Activated CD4-positive, alpha-beta memory T cell treated with anti-CD3 and anti-CD28 coated beads, Interleukin-2, amount 10 ng/mL, durations not matched to agents 7 days and 5 days (primary cell): ENCODE data around the gene WDR77. TPM values are rescaled to one million over a fixed set of nuclear protein-coding genes. Genes with fewer than 3 reads are reported as not detected.

Experiments used
- CTCF ChIA-PET: fragments of 350-600 bp; sonication (Branson Sonifier 250); formaldehyde crosslinking; loops from one replicate; lab custom pipeline; 2021; ENCODE audit warnings: antibody characterized with exemption, inconsistent platforms; lab: Charles Lee
- POLR2A ChIA-PET: fragments of 350-600 bp; sonication (Branson Sonifier 250); formaldehyde crosslinking; loops from one replicate; lab custom pipeline; 2021; ENCODE audit warnings: antibody characterized with exemption; lab: Charles Lee
- DNase-seq: peaks from one replicate; pipeline ENCODE4 v3.0.0-alpha.2; 2020
- H3K27ac Mint-ChIP-seq: one replicate; pipeline ENCODE4 v1.8.0; 2021; ENCODE audit warnings: mild to moderate bottlenecking, mixed read lengths
- H3K27me3 Mint-ChIP-seq: one replicate; pipeline ENCODE4 v1.8.0; 2021; ENCODE audit warnings: mixed read lengths
- H3K36me3 Mint-ChIP-seq: one replicate; pipeline ENCODE4 v1.8.0; 2021; ENCODE audit warnings: low read depth, mixed read lengths
- H3K4me1 Mint-ChIP-seq: one replicate; pipeline ENCODE4 v1.8.0; 2021; ENCODE audit warnings: mixed read lengths
- H3K4me3 Mint-ChIP-seq: one replicate; pipeline ENCODE4 v1.8.0; 2021; ENCODE audit warnings: mild to moderate bottlenecking, mixed read lengths
- H3K9me3 Mint-ChIP-seq: one replicate; pipeline ENCODE4 v1.8.0; 2021; ENCODE audit warnings: mixed read lengths
- total RNA-seq, 2 experiments: library from RNA; stranded (reverse); gene quantifications; one replicate each; pipeline ENCODE4 v1.2.3, GENCODE V29; 2021

The WDR77 gene
- total RNA-seq, 2 experiments from 2014 or later = 26.3 to 28.4 TPM

DNA sequence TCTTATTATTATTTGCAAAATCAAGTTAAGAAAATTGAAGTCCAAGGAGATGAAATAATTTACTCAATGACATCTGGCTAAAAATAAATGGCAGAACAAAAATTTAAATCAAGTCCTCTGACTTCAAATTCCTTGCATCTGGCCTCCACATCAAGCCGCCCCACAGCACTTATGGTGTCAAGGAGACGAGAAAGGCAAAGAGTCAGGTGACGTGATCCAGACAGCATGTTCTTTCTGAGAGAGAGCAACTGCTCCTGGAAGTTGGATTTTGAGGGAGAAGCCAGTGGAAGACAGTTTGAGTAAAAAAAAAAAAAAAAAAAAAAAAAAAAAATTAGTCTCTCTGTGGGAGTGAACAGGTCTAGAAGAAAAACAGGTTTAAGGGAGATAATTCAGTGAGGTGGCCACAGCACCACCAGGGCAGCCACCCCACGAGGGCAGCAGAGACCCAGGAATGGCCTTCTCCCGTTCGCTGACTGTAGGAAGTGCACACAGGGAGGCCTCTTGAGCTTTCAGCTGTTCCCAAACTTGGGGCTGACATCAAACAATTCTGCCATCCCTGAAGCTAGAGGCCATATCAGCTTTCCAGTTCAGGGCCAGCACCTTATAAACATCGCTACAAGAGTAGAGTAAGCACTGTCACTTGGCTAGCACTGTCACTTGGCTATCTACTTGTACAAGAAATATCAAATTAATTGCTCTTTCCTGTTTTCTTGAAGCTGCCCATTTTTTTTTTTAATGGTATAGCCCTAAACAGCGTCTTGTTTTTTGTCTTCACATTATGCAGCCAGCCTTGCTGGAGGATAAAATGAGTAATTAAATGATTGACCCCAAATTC, 32.5 kb upstream of the WDR77 start:
- Mint-ChIP-seq H3K27me3 (peaks cover 42% of the 10 kb centered on the region), H3K4me1 (peaks cover 23% of the 10 kb centered on the region), H3K4me3 (no peak overlapping the region), H3K9me3 (no peaks in the 10 kb centered on the region), H3K27ac (no peak overlapping the region), H3K36me3 (peaks cover 15% of the 10 kb centered on the region)
- POLR2A ChIA-PET = interaction anchor here (0.6 to 2.2 kb wide), 5 partner anchors 10 to 275 kb away, joined by 3 to 12 read pairs (median 3); no protein-coding TSS in a partner anchor
- DNase-seq = peak; percentile 69
- CTCF ChIA-PET = interaction anchor here (0.6 to 3.1 kb wide), 20 partner anchors 9 to 606 kb away, joined by 3 to 45 read pairs (median 4); partner anchors contain the start of gene ATP5PB

DNA sequence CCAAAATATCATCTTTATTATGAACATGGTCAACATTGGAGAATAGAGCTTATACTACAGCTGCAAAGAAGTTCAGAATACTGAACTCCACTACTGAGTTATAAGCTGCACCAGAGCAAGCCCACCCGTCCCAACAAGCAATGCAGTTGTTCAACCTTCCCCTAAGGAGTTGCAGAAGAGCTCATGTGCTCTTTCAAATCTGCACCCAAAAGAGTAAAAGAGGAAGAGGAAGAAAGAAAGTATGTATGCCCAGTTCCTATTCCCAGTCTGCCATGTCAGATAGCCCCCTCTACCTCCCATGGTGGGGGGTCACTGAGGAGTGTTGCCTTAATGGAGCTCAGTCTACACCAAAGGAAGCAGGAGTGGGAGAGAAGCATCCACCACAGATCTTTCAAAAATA, 31.6 kb upstream of the WDR77 start:
- DNase-seq = no peak
- H3K9me3 Mint-ChIP-seq = no peaks in the 10 kb centered on the region
- H3K4me3 Mint-ChIP-seq = no peak overlapping the region
- no peak overlapping the region for H3K27ac Mint-ChIP-seq
- H3K36me3 Mint-ChIP-seq = peaks cover 15% of the 10 kb centered on the region
- ChIA-PET CTCF (interaction anchor here (0.6 to 3.1 kb wide), 6 partner anchors 11 to 267 kb away, joined by 3 to 45 read pairs (median 4); no protein-coding TSS in a partner anchor), POLR2A (interaction anchor here (2.2 kb wide), 1 partner anchor 27 kb away, joined by 12 read pairs; no protein-coding TSS in a partner anchor)
- peaks cover 42% of the 10 kb centered on the region for H3K27me3 Mint-ChIP-seq
- H3K4me1 Mint-ChIP-seq = peaks cover 32% of the 10 kb centered on the region

DNA sequence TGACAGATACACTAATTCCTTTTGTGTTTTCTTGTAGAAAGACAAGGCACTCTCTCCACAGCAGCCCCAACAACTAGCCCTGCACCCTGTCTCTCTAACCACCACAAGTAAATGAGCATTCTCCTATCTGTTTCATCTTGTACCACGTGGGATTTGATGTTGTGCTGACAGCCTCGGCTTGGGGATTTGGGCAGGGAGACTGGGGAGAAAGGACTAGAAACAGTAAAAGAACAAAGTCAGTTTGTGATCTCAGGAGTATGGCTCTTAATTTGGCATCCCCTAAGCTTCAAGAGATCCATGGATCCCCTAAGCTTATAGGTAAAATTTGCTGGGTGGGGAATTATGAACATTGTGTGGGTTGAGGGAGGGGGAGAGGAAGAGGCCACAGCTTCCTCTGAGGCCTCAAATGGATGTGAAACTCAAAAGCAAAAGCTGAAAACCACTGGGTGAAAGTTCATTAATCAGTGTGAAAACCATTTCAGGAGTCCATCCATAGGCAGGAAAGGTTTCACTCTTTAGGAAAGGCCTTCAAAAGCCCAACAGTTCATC, 27.8 kb upstream of the WDR77 start:
- ChIA-PET POLR2A (interaction anchor here (0.9 to 9.4 kb wide), 26 partner anchors 9 to 601 kb away, joined by 3 to 175 read pairs (median 6); partner anchors contain the start of genes ADORA3, ATP5PB, DDX20 and RAP1A), CTCF (interaction anchor here (1.2 to 9.3 kb wide), 4 partner anchors 22 to 270 kb away, joined by 3 to 90 read pairs (median 7); partner anchors contain the start of genes ADORA3 and TMIGD3)
- H3K4me3 Mint-ChIP-seq = peak overlapping the region; percentile 55
- DNase-seq = peak; percentile 66
- H3K27ac Mint-ChIP-seq = peak overlapping the region; percentile 68
- H3K9me3 Mint-ChIP-seq = no peaks in the 10 kb centered on the region
- peaks cover 25% of the 10 kb centered on the region for H3K36me3 Mint-ChIP-seq
- peaks cover 28% of the 10 kb centered on the region for H3K27me3 Mint-ChIP-seq
- peaks cover 59% of the 10 kb centered on the region for H3K4me1 Mint-ChIP-seq

DNA sequence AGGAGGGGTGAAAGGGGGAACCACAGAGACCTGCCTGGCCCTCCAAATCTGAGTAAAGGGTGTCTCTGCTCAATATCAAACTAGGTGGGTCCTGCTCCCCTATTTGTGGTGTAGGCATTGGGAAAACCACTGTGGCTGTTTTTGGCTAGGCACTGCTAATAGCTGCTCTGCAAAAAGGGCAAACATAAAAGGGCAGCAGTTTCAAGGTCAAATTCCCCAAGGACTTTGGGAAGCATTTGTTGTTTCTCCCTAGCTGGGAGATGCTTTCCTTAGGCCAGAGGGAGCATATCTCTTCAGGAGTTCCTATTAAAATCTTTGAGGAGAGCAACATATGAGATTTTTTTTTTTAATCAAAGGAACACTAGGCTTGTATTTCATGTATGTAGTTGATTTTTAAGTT, 27.2 kb upstream of the WDR77 start:
- H3K27ac Mint-ChIP-seq = peak overlapping the region; percentile 68
- DNase-seq = no peak
- CTCF ChIA-PET = interaction anchor here (0.8 to 9.3 kb wide), 6 partner anchors 26 to 279 kb away, joined by 4 to 90 read pairs (median 4); no protein-coding TSS in a partner anchor
- peak overlapping the region; percentile 55 for H3K4me3 Mint-ChIP-seq
- no peaks in the 10 kb centered on the region for H3K9me3 Mint-ChIP-seq
- POLR2A ChIA-PET = interaction anchor here (0.6 to 9.4 kb wide), 28 partner anchors 9 to 1563 kb away, joined by 3 to 175 read pairs (median 6); partner anchors contain the start of genes ADORA3, ATP5PB, DDX20 and RAP1A
- H3K4me1 Mint-ChIP-seq = peaks cover 55% of the 10 kb centered on the region
- peaks cover 24% of the 10 kb centered on the region for H3K27me3 Mint-ChIP-seq
- peaks cover 25% of the 10 kb centered on the region for H3K36me3 Mint-ChIP-seq

DNA sequence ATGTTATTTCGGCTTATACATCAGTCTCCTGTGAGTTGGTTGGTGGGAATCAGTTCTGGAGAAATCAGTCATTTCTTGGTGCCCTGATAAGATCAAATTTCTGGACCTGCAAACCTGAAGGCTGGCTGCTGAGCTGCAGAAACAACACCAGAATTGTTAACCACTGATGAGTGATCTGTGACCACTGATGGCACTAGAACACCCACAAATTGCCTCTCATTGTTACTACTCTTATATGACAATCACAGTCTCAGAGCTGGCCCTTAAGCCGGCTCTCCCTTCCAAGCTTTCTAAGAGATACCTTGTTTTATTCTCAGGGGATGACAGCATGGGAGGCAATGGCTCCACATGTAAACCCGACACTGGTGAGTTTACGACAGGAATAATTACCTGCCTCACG, 26.6 kb upstream of the WDR77 start:
- ChIA-PET CTCF (interaction anchor here (0.8 to 9.3 kb wide), 7 partner anchors 25 to 279 kb away, joined by 3 to 90 read pairs (median 4); no protein-coding TSS in a partner anchor), POLR2A (interaction anchor here (0.6 to 9.4 kb wide), 21 partner anchors 10 to 1562 kb away, joined by 3 to 175 read pairs (median 7); partner anchors contain the start of genes ADORA3, ATP5PB, DDX20 and RAP1A)
- Mint-ChIP-seq H3K4me1 (peaks cover 55% of the 10 kb centered on the region), H3K4me3 (peak overlapping the region; percentile 55), H3K27me3 (peaks cover 21% of the 10 kb centered on the region), H3K9me3 (no peaks in the 10 kb centered on the region), H3K36me3 (peaks cover 25% of the 10 kb centered on the region), H3K27ac (peak overlapping the region; percentile 68)
- DNase-seq = peak; percentile 62

DNA sequence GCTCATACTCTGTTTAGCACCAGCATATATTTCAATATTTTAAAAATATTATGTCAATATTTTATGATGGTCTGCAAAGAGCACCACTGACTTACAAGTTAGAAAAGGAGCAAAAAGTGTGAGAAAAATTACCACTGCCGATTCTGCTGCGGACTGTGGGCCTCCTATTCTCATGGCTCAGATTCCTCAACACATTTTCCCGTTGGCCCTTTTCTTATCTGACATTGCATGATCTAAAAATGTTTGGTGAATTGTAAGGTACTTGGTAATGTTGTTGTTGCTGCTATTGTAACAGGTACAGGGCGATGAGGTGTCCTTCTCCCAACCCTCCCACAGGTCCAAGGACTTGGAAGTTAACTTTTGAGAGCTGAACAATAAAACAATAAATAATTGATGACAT, 25.5 kb upstream of the WDR77 start:
- H3K4me3 Mint-ChIP-seq = peak overlapping the region; percentile 74
- H3K9me3 Mint-ChIP-seq = no peaks in the 10 kb centered on the region
- H3K36me3 Mint-ChIP-seq = peaks cover 25% of the 10 kb centered on the region
- no peak overlapping the region for H3K27ac Mint-ChIP-seq
- H3K4me1 Mint-ChIP-seq = peaks cover 55% of the 10 kb centered on the region
- POLR2A ChIA-PET = interaction anchor here (0.7 to 9.4 kb wide), 8 partner anchors 17 to 281 kb away, joined by 3 to 175 read pairs (median 10); partner anchors contain the start of genes ADORA3, ATP5PB, DDX20 and TMIGD3
- CTCF ChIA-PET = interaction anchor here (0.5 to 9.3 kb wide), 4 partner anchors 33 to 273 kb away, joined by 3 to 90 read pairs (median 7); no protein-coding TSS in a partner anchor
- H3K27me3 Mint-ChIP-seq = peaks cover 12% of the 10 kb centered on the region
- no peak for DNase-seq

DNA sequence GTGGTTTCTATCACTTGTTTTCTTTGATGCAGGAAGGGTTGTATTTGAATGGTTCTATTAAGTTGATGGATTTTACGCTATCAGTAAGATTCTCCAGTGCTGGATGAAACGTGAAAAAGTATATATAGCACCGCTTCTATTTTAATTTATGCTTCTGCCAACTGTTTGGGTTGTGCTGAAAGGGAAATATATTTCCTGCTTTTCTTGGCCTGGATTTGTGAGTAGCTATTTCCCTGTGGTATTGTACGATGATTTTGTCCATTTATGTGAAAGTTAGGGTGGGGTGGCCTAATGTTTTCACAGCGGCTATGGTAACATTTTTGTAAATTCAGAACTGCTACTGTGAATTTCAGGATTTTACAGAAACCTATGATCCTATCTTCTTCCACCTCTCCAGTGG, 25.1 kb upstream of the WDR77 start:
- Mint-ChIP-seq H3K27ac (peak overlapping the region; percentile 79), H3K36me3 (peaks cover 25% of the 10 kb centered on the region), H3K27me3 (peaks cover 11% of the 10 kb centered on the region), H3K4me1 (peaks cover 55% of the 10 kb centered on the region), H3K9me3 (no peaks in the 10 kb centered on the region), H3K4me3 (peak overlapping the region; percentile 74)
- DNase-seq = no peak
- ChIA-PET POLR2A (interaction anchor here (0.7 to 9.4 kb wide), 6 partner anchors 23 to 281 kb away, joined by 3 to 175 read pairs (median 10); partner anchors contain the start of genes ADORA3, ATP5PB, DDX20 and TMIGD3), CTCF (interaction anchor here (9.3 kb wide), 1 partner anchor 34 kb away, joined by 90 read pairs; no protein-coding TSS in a partner anchor)

DNA sequence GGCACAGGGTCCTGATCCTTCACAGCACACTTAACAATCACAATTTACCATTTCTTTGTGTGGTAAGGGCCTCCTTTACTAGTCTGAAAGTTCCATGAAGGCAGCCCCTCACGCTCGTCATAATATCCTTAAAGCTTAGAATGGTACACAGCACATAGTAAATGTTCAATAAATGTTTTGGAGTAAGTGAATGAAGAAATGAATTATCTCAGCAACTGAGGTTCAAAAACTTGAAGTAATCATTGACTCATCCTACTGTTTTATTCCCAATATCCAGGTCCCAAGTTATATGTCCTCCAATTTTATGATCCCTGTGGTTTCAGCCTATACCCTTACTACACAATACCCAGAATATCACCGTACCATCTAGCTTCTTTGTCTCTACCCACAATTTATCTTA, 22.5 kb upstream of the WDR77 start:
- no peak overlapping the region for H3K4me3 Mint-ChIP-seq
- peaks cover 35% of the 10 kb centered on the region for H3K4me1 Mint-ChIP-seq
- no peak for DNase-seq
- H3K27ac Mint-ChIP-seq = no peak overlapping the region
- H3K27me3 Mint-ChIP-seq = no peaks in the 10 kb centered on the region
- H3K36me3 Mint-ChIP-seq = peaks cover 12% of the 10 kb centered on the region
- ChIA-PET POLR2A (interaction anchor here (0.7 to 9.4 kb wide), 13 partner anchors 9 to 279 kb away, joined by 3 to 175 read pairs (median 5); partner anchors contain the start of genes ADORA3, ATP5PB, INKA2 and TMIGD3), CTCF (interaction anchor here (1.3 to 9.3 kb wide), 6 partner anchors 19 to 285 kb away, joined by 4 to 90 read pairs (median 4); no protein-coding TSS in a partner anchor)
- H3K9me3 Mint-ChIP-seq = no peaks in the 10 kb centered on the region

DNA sequence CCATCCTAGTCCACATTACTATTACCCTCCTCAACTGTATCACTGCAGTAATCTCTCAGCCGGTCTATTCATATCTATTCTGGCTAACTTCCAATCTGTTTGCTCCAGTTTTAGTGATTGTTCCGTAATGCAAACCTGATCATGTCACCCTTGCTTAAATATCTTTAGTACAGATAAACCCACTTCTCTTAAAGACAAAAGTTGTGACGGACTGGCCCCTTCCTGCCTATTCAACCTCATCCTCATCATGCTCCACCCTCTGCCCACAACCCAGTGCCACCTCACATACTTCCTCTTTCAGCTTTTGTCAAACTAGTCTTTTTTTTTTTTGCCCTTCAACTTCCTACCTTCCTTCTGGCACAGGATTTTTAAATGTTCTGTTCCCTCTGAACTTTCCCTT, 22.0 kb upstream of the WDR77 start:
- no peak overlapping the region for H3K4me3 Mint-ChIP-seq
- H3K27me3 Mint-ChIP-seq = no peaks in the 10 kb centered on the region
- H3K4me1 Mint-ChIP-seq = peaks cover 30% of the 10 kb centered on the region
- CTCF ChIA-PET = interaction anchor here (1.3 to 9.3 kb wide), 5 partner anchors 18 to 284 kb away, joined by 4 to 90 read pairs (median 4); no protein-coding TSS in a partner anchor
- no peaks in the 10 kb centered on the region for H3K9me3 Mint-ChIP-seq
- peaks cover 12% of the 10 kb centered on the region for H3K36me3 Mint-ChIP-seq
- no peak overlapping the region for H3K27ac Mint-ChIP-seq
- peak; percentile 86 for DNase-seq
- POLR2A ChIA-PET = interaction anchor here (0.7 to 9.4 kb wide), 13 partner anchors 8 to 280 kb away, joined by 3 to 175 read pairs (median 5); partner anchors contain the start of genes ADORA3, ATP5PB, INKA2 and TMIGD3

DNA sequence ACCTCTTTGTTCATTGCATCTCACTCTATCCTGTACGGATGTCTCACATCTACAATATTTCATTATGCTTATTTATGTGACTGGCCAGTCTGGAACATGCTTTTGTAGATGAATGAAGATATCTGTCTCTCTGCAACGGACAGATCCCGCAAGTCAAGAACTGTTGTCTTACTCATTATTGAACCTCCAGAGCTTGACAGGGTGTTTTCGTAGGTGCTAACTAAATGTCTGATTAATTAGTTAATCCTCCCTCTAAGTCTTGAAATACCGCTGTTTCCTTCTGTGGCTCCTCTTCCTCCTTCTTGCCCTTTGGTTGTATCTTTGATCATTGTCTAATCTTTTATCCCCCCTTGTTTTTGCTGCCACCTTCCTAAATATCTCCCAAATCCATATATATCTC, 21.5 kb upstream of the WDR77 start:
- H3K27ac Mint-ChIP-seq = no peak overlapping the region
- DNase-seq = no peak
- H3K4me3 Mint-ChIP-seq = no peak overlapping the region
- H3K4me1 Mint-ChIP-seq = peaks cover 26% of the 10 kb centered on the region
- ChIA-PET POLR2A (interaction anchor here (0.6 to 9.4 kb wide), 7 partner anchors 10 to 682 kb away, joined by 3 to 175 read pairs (median 7); partner anchors contain the start of genes ADORA3, ATP5PB, TMIGD3 and WDR77), CTCF (interaction anchor here (1.6 to 9.3 kb wide), 3 partner anchors 26 to 285 kb away, joined by 4 to 90 read pairs (median 6); no protein-coding TSS in a partner anchor)
- H3K9me3 Mint-ChIP-seq = no peaks in the 10 kb centered on the region
- H3K27me3 Mint-ChIP-seq = no peaks in the 10 kb centered on the region
- peaks cover 12% of the 10 kb centered on the region for H3K36me3 Mint-ChIP-seq

DNA sequence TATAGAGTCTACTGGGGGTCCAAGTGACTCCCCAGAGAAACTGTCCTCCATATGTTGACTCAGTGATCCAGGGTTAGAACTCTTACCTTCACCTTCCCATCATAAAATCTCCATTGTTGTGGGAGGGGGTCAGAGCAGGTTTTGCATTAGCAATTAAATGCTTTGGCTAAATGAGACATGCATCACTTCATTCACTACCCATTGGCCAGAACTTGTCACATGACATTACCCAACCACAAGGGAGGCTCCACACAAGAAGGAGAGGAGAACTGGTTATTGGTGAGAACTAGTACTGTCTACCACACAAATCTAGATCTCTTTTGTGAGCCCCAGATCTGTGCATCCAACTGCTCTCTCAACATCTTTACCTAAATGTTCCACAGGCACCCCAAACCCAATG, 20.5 kb upstream of the WDR77 start:
- H3K36me3 Mint-ChIP-seq = peaks cover 15% of the 10 kb centered on the region
- no peak overlapping the region for H3K4me3 Mint-ChIP-seq
- POLR2A ChIA-PET = interaction anchor here (0.8 to 1.6 kb wide), 3 partner anchors 9 to 850 kb away, joined by 3 to 8 read pairs (median 3); no protein-coding TSS in a partner anchor

More for the DNA sequence above, 20.5 kb upstream of the WDR77 start:
- CTCF ChIA-PET = interaction anchor here (0.8 to 2.3 kb wide), 3 partner anchors 11 to 155 kb away, joined by 3 to 11 read pairs (median 3); no protein-coding TSS in a partner anchor
- Mint-ChIP-seq H3K27me3 (no peaks in the 10 kb centered on the region), H3K9me3 (no peaks in the 10 kb centered on the region), H3K4me1 (peaks cover 18% of the 10 kb centered on the region), H3K27ac (no peak overlapping the region)
- DNase-seq = no peak
